Loucy (cell line): ENCODE measurements around the gene PLAU.

Experiments
- CTCF ChIP-seq: fragments of 200-600 bp; sonication (generic); conservative IDR thresholded peaks from 2 replicates; pipeline ENCODE4 v1.5.1; 2014; ENCODE audit warnings: mild to moderate bottlenecking, antibody characterized with exemption, low read length
- EZH2phosphoT487 ChIP-seq: fragments of 200-600 bp; IDR thresholded peaks from 2 replicates; pipeline ENCODE4 v1.6.1; 2018; ENCODE audit warnings: antibody characterized with exemption, mild to moderate bottlenecking, moderate library complexity, borderline replicate concordance

GRCh38 chr10:73864229-73864628 is 46.7 kb upstream of the PLAU start:
- TF ChIP-seq CTCF (no peak), EZH2phosphoT487 (no peak)
